NT2/D1 (cell line): Measurements from ENCODE around the gene CREG2.

Experiments used
- SUZ12 ChIP-seq: IDR thresholded peaks from 2 replicates; pipeline ENCODE4 v1.6.1; 2011; ENCODE audit not compliant: insufficient read length, insufficient read depth; ENCODE audit errors: extremely low read depth
- YY1 ChIP-seq: IDR thresholded peaks from 2 replicates; pipeline ENCODE4 v1.6.1; 2011; ENCODE audit not compliant: insufficient read length, insufficient read depth

GRCh38 chr2:101369100-101369499, 18.2 kb downstream of the CREG2 start:
- no peak for TF ChIP-seq SUZ12
- TF ChIP-seq YY1: no peak
